Panc1 (cell line): ENCODE data around the gene NPLOC4. TPM values are rescaled to one million over a fixed set of nuclear protein-coding genes. Genes with fewer than 3 reads are reported as not detected.

Experiments used
- ATAC-seq: fragments of 200-7000 bp; cut with Tn5 transposase; 2 replicates; pipeline ENCODE4 v1.9.1; 2020; ENCODE audit warnings: mild to moderate bottlenecking, moderate library complexity
- BruUV-seq: library from RNA; stranded (reverse); fragments of 400-500 nt; replicated peaks from 2 replicates; lab custom pipeline; 2021; lab: Mats Ljungman, UMichigan
- CTCF ChIA-PET: fragments of 300-600 bp; sonication (Branson Sonifier 250); formaldehyde crosslinking; loops from one replicate; lab custom pipeline; 2022; ENCODE audit warnings: antibody characterized with exemption; lab: Charles Lee
- POLR2A ChIA-PET: fragments of 300-600 bp; sonication (Branson Sonifier 250); formaldehyde crosslinking; loops from one replicate; lab custom pipeline; 2022; ENCODE audit warnings: antibody characterized with exemption; lab: Charles Lee
- DNase-seq: peaks from one replicate; pipeline ENCODE4 v3.0.0-alpha.2; 2010; ENCODE audit warnings: low read depth, low spot score
- H3K27ac ChIP-seq: 2 replicates; pipeline ENCODE4 v1.5.1; 2011; ENCODE audit warnings: mild to moderate bottlenecking, low read length, inconsistent platforms
- H3K27me3 ChIP-seq: fragments of 200-500 bp; sonication (Bioruptor generic); 2 replicates; pipeline ENCODE4 v1.6.0; 2014; ENCODE audit warnings: low read length, inconsistent platforms; ENCODE audit not compliant: control insufficient read depth, insufficient read depth
- H3K36me3 ChIP-seq: fragments of 200-500 bp; sonication (Bioruptor generic); 2 replicates; pipeline ENCODE4 v1.5.1; 2014; ENCODE audit warnings: inconsistent platforms, mild to moderate bottlenecking, low read length, moderate library complexity; ENCODE audit not compliant: control insufficient read depth, insufficient read depth
- H3K4me1 ChIP-seq: 2 replicates; pipeline ENCODE4 v1.5.1; 2011; ENCODE audit warnings: inconsistent platforms, mild to moderate bottlenecking, low read length, moderate library complexity; ENCODE audit not compliant: control insufficient read depth, insufficient read depth
- H3K4me3 ChIP-seq, 2 experiments: 2 replicates each; pipeline ENCODE4 v1.5.1; 2011 to 2012; ENCODE audit warnings: low read depth in 2 of 2, low read length in 2 of 2, mild to moderate bottlenecking in 2 of 2, inconsistent platforms in 1 of 2, moderate library complexity in 1 of 2
- H3K9me3 ChIP-seq: fragments of 200-500 bp; sonication (Bioruptor generic); 2 replicates; pipeline ENCODE4 v1.5.1; 2014; ENCODE audit warnings: low read depth, mild to moderate bottlenecking, inconsistent platforms, low read length, moderate library complexity; ENCODE audit not compliant: control insufficient read depth, insufficient read depth
- POLR2AphosphoS5 ChIP-seq: IDR thresholded peaks from 2 replicates; pipeline ENCODE4 v1.6.1; 2012; ENCODE audit warnings: mild to moderate bottlenecking, low read depth, low read length, moderate library complexity
- SIN3A ChIP-seq: IDR thresholded peaks from 2 replicates; pipeline ENCODE4 v1.6.1; 2012; ENCODE audit warnings: low read depth, mild to moderate bottlenecking, low read length, moderate library complexity, borderline replicate concordance; ENCODE audit not compliant: insufficient read depth
- TCF7L2 ChIP-seq: IDR thresholded peaks from 2 replicates; pipeline ENCODE4 v1.6.1; 2011; ENCODE audit warnings: mild to moderate bottlenecking, low read depth, low read length, inconsistent platforms
- in situ Hi-C: cut with HindIII; loops from 2 replicates; pipeline ENCODE4 v1.10.0; 2016; ENCODE audit warnings: low sequenced_read_pairs, low pct_unique_long_range_greater_than_20kb
- intact Hi-C: fragments of 100-400 bp; cut with micrococcal nuclease; formaldehyde crosslinking; loops from one replicate; pipeline ENCODE4 v1.10.0; 2022; ENCODE audit not compliant: unreplicated experiment
- total RNA-seq: library from RNA; stranded (reverse); gene quantifications from one replicate; pipeline ENCODE4 v1.2.1, GENCODE V29; 2021; ENCODE audit not compliant: unreplicated experiment
- TF ChIP-seq, protein P1 (sequence below), 2 experiments: IDR thresholded peaks; 2 replicates each; pipeline ENCODE4 v1.6.1; 2011 to 2012; ENCODE audit warnings: low read depth in 2 of 2, control low read depth in 1 of 2, low read length in 1 of 2, mild to moderate bottlenecking in 1 of 2, moderate library complexity in 1 of 2; ENCODE audit not compliant: insufficient read depth in 1 of 2
- TF ChIP-seq, protein P2 (sequence below): fragments of 450-650 bp; IDR thresholded peaks from 2 replicates; pipeline ENCODE4 v1.5.1; 2017; ENCODE audit warnings: mild to moderate bottlenecking

Gene NPLOC4
- total RNA-seq, 1 experiment from 2014 or later: 246 TPM

- no peak overlapping the region for H3K4me3 ChIP-seq
Measured at GRCh38 chr17:81538651-81539570, 98.0 kb downstream of the NPLOC4 start.

GRCh38 chr17:81537856-81538555 lies 98.9 kb downstream of the NPLOC4 start:
- Histone ChIP-seq H3K27me3 (no peaks in the 10 kb centered on the region), H3K4me3 (no peak overlapping the region), H3K36me3 (no peaks in the 10 kb centered on the region; the same call in 1 of the 2 replicates), H3K9me3 (no peaks in the 10 kb centered on the region), H3K27ac (peak overlapping the region; percentile 79), H3K4me1 (peaks cover 55% of the 10 kb centered on the region)
- peak; percentile 56; the same call in 1 of the 2 replicates for TF ChIP-seq SIN3A
- peak; percentile 81 for TF ChIP-seq POLR2AphosphoS5
- TF ChIP-seq, protein P1, sequence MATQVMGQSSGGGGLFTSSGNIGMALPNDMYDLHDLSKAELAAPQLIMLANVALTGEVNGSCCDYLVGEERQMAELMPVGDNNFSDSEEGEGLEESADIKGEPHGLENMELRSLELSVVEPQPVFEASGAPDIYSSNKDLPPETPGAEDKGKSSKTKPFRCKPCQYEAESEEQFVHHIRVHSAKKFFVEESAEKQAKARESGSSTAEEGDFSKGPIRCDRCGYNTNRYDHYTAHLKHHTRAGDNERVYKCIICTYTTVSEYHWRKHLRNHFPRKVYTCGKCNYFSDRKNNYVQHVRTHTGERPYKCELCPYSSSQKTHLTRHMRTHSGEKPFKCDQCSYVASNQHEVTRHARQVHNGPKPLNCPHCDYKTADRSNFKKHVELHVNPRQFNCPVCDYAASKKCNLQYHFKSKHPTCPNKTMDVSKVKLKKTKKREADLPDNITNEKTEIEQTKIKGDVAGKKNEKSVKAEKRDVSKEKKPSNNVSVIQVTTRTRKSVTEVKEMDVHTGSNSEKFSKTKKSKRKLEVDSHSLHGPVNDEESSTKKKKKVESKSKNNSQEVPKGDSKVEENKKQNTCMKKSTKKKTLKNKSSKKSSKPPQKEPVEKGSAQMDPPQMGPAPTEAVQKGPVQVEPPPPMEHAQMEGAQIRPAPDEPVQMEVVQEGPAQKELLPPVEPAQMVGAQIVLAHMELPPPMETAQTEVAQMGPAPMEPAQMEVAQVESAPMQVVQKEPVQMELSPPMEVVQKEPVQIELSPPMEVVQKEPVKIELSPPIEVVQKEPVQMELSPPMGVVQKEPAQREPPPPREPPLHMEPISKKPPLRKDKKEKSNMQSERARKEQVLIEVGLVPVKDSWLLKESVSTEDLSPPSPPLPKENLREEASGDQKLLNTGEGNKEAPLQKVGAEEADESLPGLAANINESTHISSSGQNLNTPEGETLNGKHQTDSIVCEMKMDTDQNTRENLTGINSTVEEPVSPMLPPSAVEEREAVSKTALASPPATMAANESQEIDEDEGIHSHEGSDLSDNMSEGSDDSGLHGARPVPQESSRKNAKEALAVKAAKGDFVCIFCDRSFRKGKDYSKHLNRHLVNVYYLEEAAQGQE (IDR thresholded peaks at IDR 0.05; ENCODE audit: insufficient read depth in 1 of 2, low read depth in 2 of 2, low read length in 1 of 2): no peak; a peak in 1 of 4 replicates
- TF ChIP-seq, protein P2, sequence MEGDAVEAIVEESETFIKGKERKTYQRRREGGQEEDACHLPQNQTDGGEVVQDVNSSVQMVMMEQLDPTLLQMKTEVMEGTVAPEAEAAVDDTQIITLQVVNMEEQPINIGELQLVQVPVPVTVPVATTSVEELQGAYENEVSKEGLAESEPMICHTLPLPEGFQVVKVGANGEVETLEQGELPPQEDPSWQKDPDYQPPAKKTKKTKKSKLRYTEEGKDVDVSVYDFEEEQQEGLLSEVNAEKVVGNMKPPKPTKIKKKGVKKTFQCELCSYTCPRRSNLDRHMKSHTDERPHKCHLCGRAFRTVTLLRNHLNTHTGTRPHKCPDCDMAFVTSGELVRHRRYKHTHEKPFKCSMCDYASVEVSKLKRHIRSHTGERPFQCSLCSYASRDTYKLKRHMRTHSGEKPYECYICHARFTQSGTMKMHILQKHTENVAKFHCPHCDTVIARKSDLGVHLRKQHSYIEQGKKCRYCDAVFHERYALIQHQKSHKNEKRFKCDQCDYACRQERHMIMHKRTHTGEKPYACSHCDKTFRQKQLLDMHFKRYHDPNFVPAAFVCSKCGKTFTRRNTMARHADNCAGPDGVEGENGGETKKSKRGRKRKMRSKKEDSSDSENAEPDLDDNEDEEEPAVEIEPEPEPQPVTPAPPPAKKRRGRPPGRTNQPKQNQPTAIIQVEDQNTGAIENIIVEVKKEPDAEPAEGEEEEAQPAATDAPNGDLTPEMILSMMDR: no peak; the same call in 1 of the 2 replicates
- 0 out of 2 replicates have a peak, but pooled peaks have one; percentile 2 for TF ChIP-seq TCF7L2
- in situ Hi-C loops (no loop called here), intact Hi-C loops (no loop called here)
- no TSS peak for BruUV-seq
- no peak for DNase-seq
- POLR2A ChIA-PET: interaction anchor here (1.2 kb wide), 1 partner anchor 16 kb away, joined by 5 read pairs; no protein-coding TSS in a partner anchor
- ATAC-seq: peak; percentile 1
- CTCF ChIA-PET: no interaction called here

More at GRCh38 chr17:81538651-81539570, 98.0 kb downstream of the NPLOC4 start:
- POLR2A ChIA-PET: interaction anchor here (1.2 kb wide), 1 partner anchor 16 kb away, joined by 5 read pairs; no protein-coding TSS in a partner anchor
- ATAC-seq (no peak), DNase-seq (no peak)
- Histone ChIP-seq H3K9me3 (no peaks in the 10 kb centered on the region), H3K27ac (peak overlapping the region; percentile 79), H3K4me1 (peaks cover 55% of the 10 kb centered on the region), H3K27me3 (no peaks in the 10 kb centered on the region), H3K36me3 (no peaks in the 10 kb centered on the region; the same call in 1 of the 2 replicates)
- BruUV-seq: no TSS peak
- CTCF ChIA-PET: no interaction called here
- TF ChIP-seq POLR2AphosphoS5: no peak; the same call in none of the 2 replicates
- TF ChIP-seq, protein P1 (IDR thresholded peaks at IDR 0.05; ENCODE audit: insufficient read depth in 1 of 2, low read depth in 2 of 2, low read length in 1 of 2): no peak
- TF ChIP-seq SIN3A: no peak
- TF ChIP-seq, protein P2: no peak
- TF ChIP-seq TCF7L2: no peak
- in situ Hi-C loops: no loop called here
- intact Hi-C loops: no loop called here
